Transverse colon (tissue), 4 donors: ENCODE data around the gene KCNQ2. TPM values are rescaled to one million over a fixed set of nuclear protein-coding genes. Genes with fewer than 3 reads are reported as not detected.

Experiments used
- DNase-seq: peaks from one replicate; pipeline ENCODE4 v3.0.0-alpha.2; 2019
- H3K27ac ChIP-seq, 4 donors: fragments of 200-600 bp; sonication (generic); 2 replicates each; pipeline ENCODE4 v1.5.1; 2016 to 2018; ENCODE audit warnings: inconsistent platforms in 4 of 4
- H3K27me3 ChIP-seq: fragments of 200-600 bp; sonication (generic); 2 replicates; pipeline ENCODE4 v1.5.1; 2017; ENCODE audit warnings: inconsistent platforms
- H3K36me3 ChIP-seq, 4 donors: fragments of 200-600 bp; sonication (generic); 2 replicates each; pipeline ENCODE4 v1.5.1; 2017 to 2019; ENCODE audit warnings: inconsistent platforms in 4 of 4
- H3K4me1 ChIP-seq, 4 donors: fragments of 200-600 bp; sonication (generic); 2 replicates each; pipeline ENCODE4 v1.5.1; 2017 to 2020; ENCODE audit warnings: inconsistent platforms in 4 of 4
- H3K4me3 ChIP-seq, 4 donors: fragments of 200-600 bp; sonication (generic); 1 replicate in 1 of 4; 2 replicates in 3 of 4; pipeline versions ENCODE4 v1.5.1 to v1.6.1; 2017 to 2019; ENCODE audit warnings: inconsistent platforms in 4 of 4
- H3K9me3 ChIP-seq, 2 donors: fragments of 200-600 bp; sonication (generic); 2 replicates each; pipeline ENCODE4 v1.5.1; 2017 to 2019; ENCODE audit warnings: inconsistent platforms in 2 of 2
- EP300 ChIP-seq: sonication (generic); formaldehyde crosslinking; IDR thresholded peaks from one replicate; pipeline ENCODE4 v1.6.1; 2017; ENCODE audit warnings: antibody characterized with exemption, low read depth
- POLR2A ChIP-seq: fragments of 450-650 bp; IDR thresholded peaks from one replicate; pipeline ENCODE4 v1.6.1; 2016; ENCODE audit warnings: antibody characterized with exemption, mild to moderate bottlenecking, moderate library complexity
- POLR2AphosphoS5 ChIP-seq, 3 donors: sonication (generic); formaldehyde crosslinking; IDR thresholded peaks; one replicate each; pipeline ENCODE4 v1.6.1; 2016; ENCODE audit warnings: antibody characterized with exemption in 3 of 3
- WGBS, 2 donors: methylation state at CpG; one replicate each; pipeline ENCODE4 v1.1.5; 2018; ENCODE audit warnings: low coverage in 1 of 2; 5-methylcytosine and 5-hydroxymethylcytosine counted together
- in situ Hi-C, 4 donors: fragments of 200-750 bp; cut with MboI; loops; one replicate each; pipeline versions ENCODE4 v1.15.0 to v1.15.1; 2017; ENCODE audit warnings: low sequenced_read_pairs in 3 of 4, low pct_ligation_motif_present in 1 of 4, low pct_unique_long_range_greater_than_20kb in 1 of 4
- intact Hi-C: fragments of 100-400 bp; cut with DNase I; formaldehyde crosslinking; loops from one replicate; pipeline ENCODE4 v1.15.1; 2023; ENCODE audit warnings: low total_unique reads
- total RNA-seq, 4 donors: library from RNA; depleted of rRNA; stranded (reverse); fragments of >200 nt; gene quantifications; one replicate each; pipeline ENCODE4 v1.1.0, GENCODE V29; 2016
- TF ChIP-seq, protein P1 (sequence below), 5 experiments: fragments of 200-600 bp in 3 of 5; fragments of 450-650 bp in 2 of 5; sonication (generic) in 3 of 5; IDR thresholded peaks; 1 replicate in 2 of 5; 2 replicates in 3 of 5; pipeline ENCODE4 v1.5.1; 2016 to 2017; ENCODE audit warnings: antibody characterized with exemption in 5 of 5, inconsistent platforms in 3 of 5, mild to moderate bottlenecking in 2 of 5, moderate library complexity in 1 of 5

Gene KCNQ2
- total RNA-seq, 4 donors from 2014 or later: 0.32 to 0.41 (median 0.37) TPM; not detected in 1

DNA sequence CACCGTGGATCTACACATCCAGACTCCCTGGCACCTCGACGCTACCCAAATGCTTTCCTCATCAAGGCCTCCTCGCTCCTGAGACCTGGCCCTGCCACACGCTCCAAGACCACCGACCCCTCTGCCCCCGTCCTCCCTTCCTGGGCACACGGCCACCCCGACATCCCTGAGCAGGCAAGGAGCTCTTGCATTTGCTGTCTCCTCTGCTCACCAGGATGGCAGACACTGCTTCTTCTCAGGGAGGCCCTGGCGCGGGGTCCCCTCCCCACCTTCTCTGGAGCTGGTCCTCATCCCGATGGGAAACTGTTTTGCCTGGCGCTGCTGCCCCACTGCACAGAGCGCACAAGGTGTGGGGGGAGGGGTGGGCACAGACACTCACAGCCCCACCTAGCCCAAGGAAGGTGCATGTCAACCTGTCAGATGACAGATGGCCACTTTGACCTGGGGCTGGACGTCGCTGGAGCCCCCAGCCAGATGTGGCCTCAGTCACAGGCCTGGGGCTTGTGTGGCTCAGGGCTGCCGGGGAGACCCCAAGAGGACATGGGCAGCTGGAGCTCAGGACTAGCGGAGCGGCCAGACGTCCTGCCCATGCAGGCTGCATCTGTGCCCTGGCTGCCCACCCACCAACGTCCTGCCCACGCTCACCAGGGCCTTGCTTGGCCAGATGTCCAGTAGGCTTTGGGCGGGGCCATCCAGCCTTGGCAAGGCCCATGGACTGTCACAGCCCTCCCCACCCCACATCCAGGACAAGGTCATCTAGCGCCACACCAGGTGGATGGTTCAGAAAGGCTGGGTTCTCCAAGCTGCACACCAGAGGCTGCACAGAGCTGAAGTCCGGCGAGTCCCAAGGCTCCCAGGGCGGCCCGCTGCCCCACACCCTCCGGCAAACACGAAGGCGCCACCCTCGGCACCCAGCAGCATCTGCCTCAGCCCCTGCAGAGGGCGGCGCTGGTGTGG, 6.2 kb upstream of the KCNQ2 start:
- TF ChIP-seq EP300 (no peak), POLR2AphosphoS5 (IDR thresholded peaks at IDR 0.05) (no peak), POLR2A (no peak)
- TF ChIP-seq, protein P1, sequence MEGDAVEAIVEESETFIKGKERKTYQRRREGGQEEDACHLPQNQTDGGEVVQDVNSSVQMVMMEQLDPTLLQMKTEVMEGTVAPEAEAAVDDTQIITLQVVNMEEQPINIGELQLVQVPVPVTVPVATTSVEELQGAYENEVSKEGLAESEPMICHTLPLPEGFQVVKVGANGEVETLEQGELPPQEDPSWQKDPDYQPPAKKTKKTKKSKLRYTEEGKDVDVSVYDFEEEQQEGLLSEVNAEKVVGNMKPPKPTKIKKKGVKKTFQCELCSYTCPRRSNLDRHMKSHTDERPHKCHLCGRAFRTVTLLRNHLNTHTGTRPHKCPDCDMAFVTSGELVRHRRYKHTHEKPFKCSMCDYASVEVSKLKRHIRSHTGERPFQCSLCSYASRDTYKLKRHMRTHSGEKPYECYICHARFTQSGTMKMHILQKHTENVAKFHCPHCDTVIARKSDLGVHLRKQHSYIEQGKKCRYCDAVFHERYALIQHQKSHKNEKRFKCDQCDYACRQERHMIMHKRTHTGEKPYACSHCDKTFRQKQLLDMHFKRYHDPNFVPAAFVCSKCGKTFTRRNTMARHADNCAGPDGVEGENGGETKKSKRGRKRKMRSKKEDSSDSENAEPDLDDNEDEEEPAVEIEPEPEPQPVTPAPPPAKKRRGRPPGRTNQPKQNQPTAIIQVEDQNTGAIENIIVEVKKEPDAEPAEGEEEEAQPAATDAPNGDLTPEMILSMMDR (IDR thresholded peaks at IDR 0.05): no peak
- in situ Hi-C loops (no loop called here), intact Hi-C loops (no loop called here)
- Histone ChIP-seq H3K4me1 (no peaks in the 10 kb centered on the region), H3K27me3 (peaks cover 98% of the 10 kb centered on the region), H3K4me3 (no peak overlapping the region), H3K36me3 (no peaks in the 10 kb centered on the region), H3K9me3 (no peaks in the 10 kb centered on the region), H3K27ac (no peak overlapping the region)
- DNase-seq: no peak
- 82% methylated on average over 26 of the region's 34 CpGs; no CpG with 5 or more reads in 1 of the 2 donors for WGBS, 2 donors

DNA sequence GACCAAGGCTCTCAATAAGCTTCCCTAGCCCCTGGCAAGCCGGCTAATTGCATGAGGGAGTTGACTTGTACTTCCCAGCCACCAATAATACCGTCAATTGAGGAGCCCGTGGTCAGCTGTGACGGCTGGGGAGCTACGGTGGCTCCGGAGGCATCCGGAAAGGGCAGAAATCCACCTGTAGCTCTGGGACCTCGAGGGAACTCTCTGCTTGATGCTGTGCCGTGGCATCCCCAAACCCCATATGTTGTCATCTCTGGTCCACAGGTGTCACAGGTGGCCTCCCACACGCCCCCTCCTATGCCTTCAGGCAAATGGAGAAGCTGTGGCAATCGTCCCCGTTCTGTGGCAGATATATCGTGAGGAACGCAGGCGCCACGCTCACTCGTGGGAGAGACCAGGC, 5.5 kb upstream of the KCNQ2 start:
- Histone ChIP-seq H3K27ac (no peak overlapping the region), H3K4me1 (no peaks in the 10 kb centered on the region), H3K27me3 (peaks cover 98% of the 10 kb centered on the region), H3K36me3 (no peaks in the 10 kb centered on the region), H3K4me3 (no peak overlapping the region), H3K9me3 (no peaks in the 10 kb centered on the region)
- in situ Hi-C loops (no loop called here), intact Hi-C loops (no loop called here)
- 73% methylated on average over 17 of the region's 17 CpGs; no CpG with 5 or more reads in 1 of the 2 donors for whole genome bisulfite sequencing, 2 donors
- DNase-seq: no peak
- TF ChIP-seq, protein P1 (IDR thresholded peaks at IDR 0.05): no peak
- no peak for TF ChIP-seq EP300
- no peak for TF ChIP-seq POLR2AphosphoS5 (IDR thresholded peaks at IDR 0.05)
- no peak for TF ChIP-seq POLR2A

DNA sequence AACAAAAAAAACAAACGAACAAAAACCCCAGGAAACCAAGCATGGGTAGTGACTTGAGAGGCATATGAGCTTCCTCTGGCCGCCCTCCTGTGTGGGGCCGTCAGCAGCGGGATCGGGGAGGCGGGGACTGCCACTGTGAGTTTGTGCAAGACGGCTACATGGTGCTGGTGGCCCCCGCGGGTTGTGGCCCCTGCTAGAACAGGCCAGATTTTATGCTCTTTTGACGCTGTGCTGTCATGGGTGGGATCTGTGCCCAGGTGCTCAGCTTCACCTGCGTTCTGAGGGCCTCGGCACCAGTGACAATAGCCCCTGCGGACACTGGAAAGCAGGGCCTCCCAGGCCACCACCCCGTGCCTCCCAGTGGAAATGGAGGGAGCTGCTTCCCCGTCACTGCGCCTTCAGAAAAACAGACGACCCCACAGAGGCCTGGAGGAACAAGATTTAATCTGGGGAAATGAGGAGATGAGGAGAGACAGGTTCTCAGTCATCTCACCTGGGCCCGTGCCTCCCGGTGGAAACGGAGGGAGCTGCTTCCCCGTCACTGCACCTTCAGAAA, 4.7 kb upstream of the KCNQ2 start:
- Histone ChIP-seq H3K27me3 (peaks cover 94% of the 10 kb centered on the region), H3K4me1 (peaks cover 0 to 2% (median 1%) of the 10 kb centered on the region in 4 donors), H3K4me3 (no peak overlapping the region), H3K9me3 (no peaks in the 10 kb centered on the region), H3K27ac (no peak overlapping the region), H3K36me3 (no peaks in the 10 kb centered on the region)
- no peak for DNase-seq
- TF ChIP-seq, protein P1 (IDR thresholded peaks at IDR 0.05): no peak
- no peak for TF ChIP-seq POLR2A
- TF ChIP-seq POLR2AphosphoS5 (IDR thresholded peaks at IDR 0.05): no peak
- no peak for TF ChIP-seq EP300
- 37 to 40% methylated on average over 11 to 21 of the region's 21 CpGs for WGBS, 2 donors
- intact Hi-C loops: no loop called here
- in situ Hi-C loops: no loop called here

DNA sequence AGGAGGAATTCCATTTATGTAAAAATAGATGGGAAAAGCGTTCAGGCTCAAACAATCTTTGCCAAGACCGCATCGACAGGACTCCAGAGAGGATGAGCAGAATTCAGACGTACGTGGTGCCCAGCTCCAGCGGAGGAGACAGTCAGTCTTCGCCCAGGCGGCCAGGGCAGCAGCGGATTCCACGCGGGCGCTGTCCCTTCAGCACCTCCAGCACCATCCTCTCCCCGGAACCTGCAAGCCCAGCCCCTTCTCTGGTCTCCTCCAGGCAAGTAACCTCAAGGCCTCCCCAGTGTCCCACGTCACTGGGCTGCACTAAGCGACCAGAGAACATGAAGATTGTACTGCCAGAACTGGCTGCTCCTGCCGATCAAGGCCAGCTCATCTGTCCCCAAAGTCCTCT, 2.8 kb upstream of the KCNQ2 start:
- no peak for DNase-seq
- Histone ChIP-seq H3K27me3 (peaks cover 95% of the 10 kb centered on the region), H3K4me1 (peaks cover 0 to 9% (median 8%) of the 10 kb centered on the region in 4 donors), H3K36me3 (no peaks in the 10 kb centered on the region), H3K9me3 (no peaks in the 10 kb centered on the region), H3K4me3 (no peak overlapping the region), H3K27ac (no peak overlapping the region)
- TF ChIP-seq POLR2AphosphoS5 (IDR thresholded peaks at IDR 0.05) (no peak), EP300 (no peak)
- in situ Hi-C loops (no loop called here), intact Hi-C loops (no loop called here)
- WGBS, 2 donors: 0 to 23% methylated on average over 1 to 15 of the region's 16 CpGs
